Measurements from ENCODE around the gene ZNF280B. TPM values are rescaled to one million over a fixed set of nuclear protein-coding genes. Genes with fewer than 3 reads are reported as not detected.
A peak's percentile ranks its signal among the peaks of the same experiment; 100 is the strongest.
"Not testable (repeated sequence)": the region's sequence is repeated elsewhere in the genome, so short reads cannot be mapped to it uniquely, and the experiment has no call there.

Gene ZNF280B
- polyA plus RNA-seq, 2 donors = 0.05 TPM; not detected in 1

DNA sequence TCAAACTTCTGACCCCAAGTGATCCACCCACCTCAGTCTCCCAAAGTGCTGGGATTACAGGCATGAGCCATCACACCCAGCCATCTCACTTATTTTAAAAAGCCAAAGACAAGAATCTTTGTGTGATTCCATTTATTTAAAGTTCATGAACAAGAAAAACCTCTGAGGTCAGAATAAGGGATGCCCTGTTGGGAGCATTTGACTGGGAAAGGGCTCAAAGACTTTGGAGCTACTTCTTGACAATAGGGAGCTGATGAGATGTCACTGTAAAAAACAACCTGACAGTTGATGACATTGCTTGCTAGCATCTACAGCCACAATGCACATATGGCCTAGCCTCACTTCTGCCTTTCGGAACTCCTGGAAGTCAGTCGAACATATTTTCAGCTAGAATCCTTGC lies 5.1 kb upstream of the ZNF280B start:
- no peak overlapping the region for H3K4me3 ChIP-seq (ENCODE audit: low read depth in 1 of 2, low read length in 2 of 2)
- no peaks in the 10 kb centered on the region for H3K36me3 ChIP-seq (ENCODE audit: control insufficient read depth in 2 of 2, insufficient read depth in 2 of 2, low read length in 1 of 2)
- H3K4me1 ChIP-seq (ENCODE audit: control insufficient read depth in 2 of 2, insufficient read depth in 2 of 2, low read length in 1 of 2) = peaks cover 0 to 1% of the 10 kb centered on the region in 2 donors
- peaks cover 0 to 3% of the 10 kb centered on the region in 2 donors for H3K27me3 ChIP-seq (ENCODE audit: control insufficient read depth in 1 of 2, insufficient read depth in 2 of 2, low read length in 2 of 2)
- H3K27ac ChIP-seq (ENCODE audit: low read depth in 2 of 2, low read length in 1 of 2) = no peak overlapping the region
- WGBS, 2 donors = 89 to 91% methylated on average over 2 of the region's 2 CpGs
- peaks cover 0 to 5% of the 10 kb centered on the region in 2 donors for H3K9me3 ChIP-seq (ENCODE audit: control insufficient read depth in 2 of 2, insufficient read depth in 1 of 2, low read depth in 1 of 2, low read length in 1 of 2)

DNA sequence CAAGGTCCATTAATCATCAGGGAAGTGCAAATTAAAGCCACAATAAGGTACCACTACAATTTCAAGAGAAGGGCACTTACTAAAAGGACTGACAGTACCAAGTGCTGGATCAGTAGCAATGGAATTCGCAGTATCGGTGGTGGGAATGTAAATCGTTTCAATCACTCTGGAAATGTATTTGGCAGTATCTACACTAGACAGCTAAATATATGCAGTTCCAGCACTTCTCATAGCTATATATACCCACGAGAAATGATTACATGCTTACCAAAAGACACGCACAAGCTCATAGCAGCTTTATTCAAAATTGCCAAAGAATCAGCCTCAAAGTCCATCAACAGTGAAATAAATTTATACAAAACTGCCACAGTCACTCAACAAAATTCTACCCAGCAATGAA lies 4.4 kb upstream of the ZNF280B start:
- Histone ChIP-seq H3K27ac (ENCODE audit: low read depth in 2 of 2, low read length in 1 of 2) (no peak overlapping the region), H3K4me3 (ENCODE audit: low read depth in 1 of 2, low read length in 2 of 2) (no peak overlapping the region), H3K4me1 (ENCODE audit: control insufficient read depth in 2 of 2, insufficient read depth in 2 of 2, low read length in 1 of 2) (peaks cover 0 to 5% of the 10 kb centered on the region in 2 donors), H3K9me3 (ENCODE audit: control insufficient read depth in 2 of 2, insufficient read depth in 1 of 2, low read depth in 1 of 2, low read length in 1 of 2) (peaks cover 0 to 10% of the 10 kb centered on the region in 2 donors), H3K36me3 (ENCODE audit: control insufficient read depth in 2 of 2, insufficient read depth in 2 of 2, low read length in 1 of 2) (no peaks in the 10 kb centered on the region), H3K27me3 (ENCODE audit: control insufficient read depth in 1 of 2, insufficient read depth in 2 of 2, low read length in 2 of 2) (peaks cover 0 to 3% of the 10 kb centered on the region in 2 donors)
- 75 to 78% methylated on average over 5 of the region's 5 CpGs for WGBS, 2 donors

DNA sequence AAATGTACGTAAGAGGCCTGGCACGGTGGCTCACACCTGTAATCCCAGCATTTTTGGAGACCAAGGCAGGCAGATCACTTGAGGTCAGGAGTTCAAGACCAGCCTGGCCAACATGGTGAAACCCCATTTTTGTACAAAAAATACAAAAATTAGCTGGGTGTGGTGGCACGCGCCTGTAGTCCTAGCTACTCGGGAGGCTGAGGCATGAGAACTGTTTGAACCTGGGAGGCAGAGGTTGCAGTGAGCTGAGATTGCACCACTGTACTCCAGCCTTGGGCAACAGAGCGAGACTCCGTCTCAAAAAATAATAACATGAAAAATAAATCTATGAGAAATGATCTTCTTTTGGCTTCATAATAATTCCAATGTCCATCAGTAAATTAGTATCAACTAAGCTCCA lies 2.3 kb upstream of the ZNF280B start:
- WGBS, 2 donors = 94 to 96% methylated on average over 7 of the region's 7 CpGs
- H3K27me3 ChIP-seq (ENCODE audit: control insufficient read depth in 1 of 2, insufficient read depth in 2 of 2, low read length in 2 of 2); H3K36me3 ChIP-seq (ENCODE audit: control insufficient read depth in 2 of 2, insufficient read depth in 2 of 2, low read length in 1 of 2): not testable (repeated sequence)

DNA sequence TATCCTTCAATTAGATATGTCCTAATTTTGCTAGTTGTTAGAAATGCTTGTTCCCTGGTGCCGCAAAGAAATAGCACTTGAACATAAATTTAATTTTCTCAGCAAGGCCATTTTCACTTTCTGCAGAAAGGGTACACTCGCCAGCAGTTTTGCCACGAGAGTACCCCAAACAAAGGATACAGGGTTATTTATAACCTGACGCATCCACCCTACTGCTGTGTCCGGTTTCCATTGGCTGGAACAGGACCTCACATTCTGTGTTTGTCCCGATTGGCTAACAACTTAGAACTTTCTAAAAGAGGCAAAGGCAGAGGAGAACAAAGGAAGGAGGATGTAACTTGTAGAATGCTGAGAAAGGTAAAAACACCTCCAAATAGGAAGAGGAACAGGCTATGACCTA lies 1.4 kb upstream of the ZNF280B start:
- not testable (repeated sequence) for H3K9me3 ChIP-seq (ENCODE audit: control insufficient read depth in 2 of 2, insufficient read depth in 1 of 2, low read depth in 1 of 2, low read length in 1 of 2); H3K36me3 ChIP-seq (ENCODE audit: control insufficient read depth in 2 of 2, insufficient read depth in 2 of 2, low read length in 1 of 2); H3K27ac ChIP-seq (ENCODE audit: low read depth in 2 of 2, low read length in 1 of 2); H3K27me3 ChIP-seq (ENCODE audit: control insufficient read depth in 1 of 2, insufficient read depth in 2 of 2, low read length in 2 of 2); H3K4me1 ChIP-seq (ENCODE audit: control insufficient read depth in 2 of 2, insufficient read depth in 2 of 2, low read length in 1 of 2); H3K4me3 ChIP-seq (ENCODE audit: low read depth in 1 of 2, low read length in 2 of 2)
- WGBS, 2 donors = 94 to 96% methylated on average over 6 of the region's 6 CpGs

More for the DNA sequence above, 2.3 kb upstream of the ZNF280B start:
- H3K4me3 ChIP-seq (ENCODE audit: low read depth in 1 of 2, low read length in 2 of 2); H3K9me3 ChIP-seq (ENCODE audit: control insufficient read depth in 2 of 2, insufficient read depth in 1 of 2, low read depth in 1 of 2, low read length in 1 of 2); H3K27ac ChIP-seq (ENCODE audit: low read depth in 2 of 2, low read length in 1 of 2); H3K4me1 ChIP-seq (ENCODE audit: control insufficient read depth in 2 of 2, insufficient read depth in 2 of 2, low read length in 1 of 2): not testable (repeated sequence)

DNA sequence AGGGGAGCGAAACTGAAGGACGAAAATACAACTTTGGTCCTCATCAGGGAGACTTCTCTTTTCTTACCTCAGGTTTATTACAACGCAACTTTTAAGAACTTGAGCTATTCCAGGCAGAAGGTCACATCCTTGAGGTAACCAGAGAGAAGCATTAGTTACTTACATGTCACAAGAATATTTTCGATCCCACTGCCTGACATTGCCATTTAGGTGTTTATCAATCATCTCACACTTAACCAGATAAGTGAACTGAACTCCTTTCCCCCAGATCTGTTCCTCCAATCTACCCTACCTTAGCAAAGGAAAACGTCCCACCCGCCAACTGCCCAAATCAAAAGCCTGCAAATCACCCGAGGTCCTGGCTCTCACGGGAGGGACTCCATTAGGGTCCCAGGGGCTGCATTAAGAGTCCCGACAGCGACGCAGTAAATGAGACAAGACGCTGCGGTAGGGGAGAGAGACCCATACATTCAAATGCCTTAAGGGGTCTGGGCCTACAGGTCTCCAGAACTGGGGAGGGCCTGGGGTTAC lies 734 bp downstream of the ZNF280B start:
- H3K36me3 ChIP-seq (ENCODE audit: control insufficient read depth in 2 of 2, insufficient read depth in 2 of 2, low read length in 1 of 2) = no peaks in the 10 kb centered on the region
- H3K27me3 ChIP-seq (ENCODE audit: control insufficient read depth in 1 of 2, insufficient read depth in 2 of 2, low read length in 2 of 2) = no peaks in the 10 kb centered on the region
- H3K9me3 ChIP-seq (ENCODE audit: control insufficient read depth in 2 of 2, insufficient read depth in 1 of 2, low read depth in 1 of 2, low read length in 1 of 2) = peaks cover 0 to 10% of the 10 kb centered on the region in 2 donors
- 39 to 42% methylated on average over 13 of the region's 13 CpGs for WGBS, 2 donors
- H3K4me3 ChIP-seq (ENCODE audit: low read depth in 1 of 2, low read length in 2 of 2) = peak overlapping the region; percentile 34 to 44
- no peak overlapping the region for H3K27ac ChIP-seq (ENCODE audit: low read depth in 2 of 2, low read length in 1 of 2)
- peaks cover 0 to 5% of the 10 kb centered on the region in 2 donors for H3K4me1 ChIP-seq (ENCODE audit: control insufficient read depth in 2 of 2, insufficient read depth in 2 of 2, low read length in 1 of 2)

DNA sequence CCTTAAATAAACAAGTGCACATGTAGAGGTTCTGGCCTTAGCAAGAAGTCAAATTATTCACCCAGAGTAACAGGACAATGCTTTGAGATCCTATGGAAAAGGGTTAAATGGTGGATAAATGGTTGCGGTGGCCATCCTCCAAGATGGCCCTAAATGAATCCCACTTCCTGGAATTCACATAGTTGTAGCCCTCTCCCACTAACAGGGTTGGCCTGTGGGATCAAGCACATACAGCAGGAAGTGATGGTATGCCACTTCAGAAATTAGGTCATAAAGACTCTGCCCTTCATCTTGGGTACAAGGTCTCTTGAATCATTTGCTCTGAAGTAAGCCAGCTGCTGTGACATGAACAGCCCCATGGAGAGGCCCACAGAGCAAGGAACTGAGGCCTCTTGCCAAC lies 1.8 kb downstream of the ZNF280B start:
- H3K27ac ChIP-seq (ENCODE audit: low read depth in 2 of 2, low read length in 1 of 2) = no peak overlapping the region
- no peaks in the 10 kb centered on the region for H3K27me3 ChIP-seq (ENCODE audit: control insufficient read depth in 1 of 2, insufficient read depth in 2 of 2, low read length in 2 of 2)
- H3K36me3 ChIP-seq (ENCODE audit: control insufficient read depth in 2 of 2, insufficient read depth in 2 of 2, low read length in 1 of 2) = no peaks in the 10 kb centered on the region
- H3K4me1 ChIP-seq (ENCODE audit: control insufficient read depth in 2 of 2, insufficient read depth in 2 of 2, low read length in 1 of 2) = peaks cover 0 to 5% of the 10 kb centered on the region in 2 donors
- peaks cover 0 to 10% of the 10 kb centered on the region in 2 donors for H3K9me3 ChIP-seq (ENCODE audit: control insufficient read depth in 2 of 2, insufficient read depth in 1 of 2, low read depth in 1 of 2, low read length in 1 of 2)
- 92 to 98% methylated on average over 1 of the region's 1 CpG for WGBS, 2 donors
- no peak overlapping the region for H3K4me3 ChIP-seq (ENCODE audit: low read depth in 1 of 2, low read length in 2 of 2)

DNA sequence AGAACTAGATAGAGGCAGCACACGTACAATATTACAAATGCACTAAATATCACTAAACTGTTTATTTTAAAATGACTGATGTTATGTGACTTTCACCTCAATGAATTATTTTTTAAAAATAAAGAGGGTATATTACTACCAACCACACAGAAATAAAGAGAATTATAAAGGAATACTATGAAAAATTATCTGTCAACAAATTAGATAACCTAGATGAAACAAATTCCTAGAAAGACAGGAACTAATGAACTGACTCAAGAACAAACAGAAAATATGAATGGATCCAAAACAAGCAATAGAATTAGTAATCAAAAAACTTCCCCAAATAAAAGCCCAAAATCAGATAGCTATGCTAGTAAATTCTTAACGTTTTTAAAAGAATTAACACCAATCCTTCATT lies 10.3 kb downstream of the ZNF280B start:
- no peak overlapping the region for H3K4me3 ChIP-seq (ENCODE audit: low read depth in 1 of 2, low read length in 2 of 2)
- H3K36me3 ChIP-seq (ENCODE audit: control insufficient read depth in 2 of 2, insufficient read depth in 2 of 2, low read length in 1 of 2) = no peaks in the 10 kb centered on the region
- 69 to 73% methylated on average over 2 of the region's 2 CpGs for WGBS, 2 donors
- H3K27me3 ChIP-seq (ENCODE audit: control insufficient read depth in 1 of 2, insufficient read depth in 2 of 2, low read length in 2 of 2) = no peaks in the 10 kb centered on the region
- H3K27ac ChIP-seq (ENCODE audit: low read depth in 2 of 2, low read length in 1 of 2) = no peak overlapping the region
- H3K9me3 ChIP-seq (ENCODE audit: control insufficient read depth in 2 of 2, insufficient read depth in 1 of 2, low read depth in 1 of 2, low read length in 1 of 2) = no peaks in the 10 kb centered on the region
- no peaks in the 10 kb centered on the region for H3K4me1 ChIP-seq (ENCODE audit: control insufficient read depth in 2 of 2, insufficient read depth in 2 of 2, low read length in 1 of 2)

DNA sequence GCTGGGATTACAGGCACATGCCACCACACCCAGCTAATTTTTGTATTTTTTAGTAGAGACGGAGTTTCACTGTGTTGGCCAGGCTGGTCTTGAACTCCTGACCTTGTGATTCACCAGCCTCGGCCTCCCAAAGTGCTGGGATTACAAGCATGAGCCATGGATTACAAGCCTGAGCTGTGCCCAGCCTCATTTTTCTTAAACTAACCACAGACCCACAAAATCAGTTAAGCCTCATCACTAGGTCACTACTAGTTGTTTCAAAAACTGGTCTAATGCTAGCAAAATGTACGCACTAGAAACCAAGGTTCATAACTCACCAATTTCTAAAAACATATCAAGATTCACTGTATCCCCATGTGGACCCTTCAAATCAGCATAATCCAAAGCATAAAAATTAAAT lies 17.0 kb downstream of the ZNF280B start:
- 92% methylated on average over 3 of the region's 3 CpGs for WGBS, 2 donors
- H3K4me3 ChIP-seq (ENCODE audit: low read depth in 1 of 2, low read length in 2 of 2); H3K4me1 ChIP-seq (ENCODE audit: control insufficient read depth in 2 of 2, insufficient read depth in 2 of 2, low read length in 1 of 2); H3K9me3 ChIP-seq (ENCODE audit: control insufficient read depth in 2 of 2, insufficient read depth in 1 of 2, low read depth in 1 of 2, low read length in 1 of 2); H3K27ac ChIP-seq (ENCODE audit: low read depth in 2 of 2, low read length in 1 of 2); H3K27me3 ChIP-seq (ENCODE audit: control insufficient read depth in 1 of 2, insufficient read depth in 2 of 2, low read length in 2 of 2); H3K36me3 ChIP-seq (ENCODE audit: control insufficient read depth in 2 of 2, insufficient read depth in 2 of 2, low read length in 1 of 2): not testable (repeated sequence)

DNA sequence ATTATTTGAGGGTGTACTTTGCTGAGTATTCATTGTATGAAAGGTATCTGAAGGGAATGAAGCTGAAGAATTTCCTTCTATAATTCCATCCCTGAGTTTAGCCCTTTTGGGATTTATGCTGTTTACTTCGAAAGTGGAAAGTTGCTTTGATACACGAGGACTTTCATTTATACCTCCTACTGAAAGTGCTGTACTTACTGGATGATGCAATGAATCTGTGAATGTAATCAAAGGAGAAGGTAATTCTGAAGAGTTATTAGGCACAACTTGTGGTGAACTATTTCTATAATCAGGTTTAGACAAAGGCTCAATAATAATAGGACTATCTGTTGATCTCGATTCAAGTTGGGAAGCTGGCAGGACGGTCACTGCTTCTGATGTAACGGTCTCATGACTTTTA lies 19.8 kb downstream of the ZNF280B start:
- no peak overlapping the region for H3K27ac ChIP-seq (ENCODE audit: low read depth in 2 of 2, low read length in 1 of 2)
- no peaks in the 10 kb centered on the region for H3K27me3 ChIP-seq (ENCODE audit: control insufficient read depth in 1 of 2, insufficient read depth in 2 of 2, low read length in 2 of 2)
- no peaks in the 10 kb centered on the region for H3K4me1 ChIP-seq (ENCODE audit: control insufficient read depth in 2 of 2, insufficient read depth in 2 of 2, low read length in 1 of 2)
- no peak overlapping the region for H3K4me3 ChIP-seq (ENCODE audit: low read depth in 1 of 2, low read length in 2 of 2)
- 90 to 92% methylated on average over 5 of the region's 5 CpGs for WGBS, 2 donors
- no peaks in the 10 kb centered on the region for H3K9me3 ChIP-seq (ENCODE audit: control insufficient read depth in 2 of 2, insufficient read depth in 1 of 2, low read depth in 1 of 2, low read length in 1 of 2)
- H3K36me3 ChIP-seq (ENCODE audit: control insufficient read depth in 2 of 2, insufficient read depth in 2 of 2, low read length in 1 of 2) = no peaks in the 10 kb centered on the region

DNA sequence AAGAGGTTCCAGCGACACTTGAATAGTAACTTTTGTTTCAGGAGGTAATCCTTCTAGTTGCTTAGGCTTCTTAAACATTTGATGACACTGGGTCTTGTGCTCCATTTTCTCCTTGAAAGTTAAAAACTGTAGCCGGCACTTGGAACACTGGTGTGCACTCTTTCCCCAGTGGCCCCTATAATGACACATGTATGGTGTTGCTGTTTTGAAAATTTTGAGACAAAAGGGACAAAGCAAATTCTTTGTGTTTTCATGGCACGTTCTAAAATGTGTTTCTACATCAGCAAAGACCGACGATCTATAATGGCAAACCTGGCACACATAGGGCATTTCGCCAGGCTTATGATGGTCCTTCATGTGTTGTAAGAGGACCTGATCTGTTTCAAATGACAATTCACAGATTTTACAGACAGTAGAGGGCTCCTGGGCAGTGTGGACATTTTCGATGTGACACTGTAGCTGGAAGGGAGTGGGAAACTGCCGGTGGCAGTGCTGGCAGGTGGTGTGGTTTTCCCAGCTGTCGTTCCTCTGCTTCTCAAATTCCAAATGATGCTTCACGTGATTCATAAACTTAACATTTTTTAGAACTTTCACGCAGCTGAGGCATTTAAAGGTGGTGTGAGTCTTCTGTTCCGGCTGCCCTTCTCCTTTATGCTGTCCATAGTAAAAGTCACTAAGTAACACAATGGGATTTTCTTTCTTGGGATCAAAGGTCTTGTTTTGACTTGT lies 20.5 kb downstream of the ZNF280B start:
- no peaks in the 10 kb centered on the region for H3K27me3 ChIP-seq (ENCODE audit: control insufficient read depth in 1 of 2, insufficient read depth in 2 of 2, low read length in 2 of 2)
- no peak overlapping the region for H3K27ac ChIP-seq (ENCODE audit: low read depth in 2 of 2, low read length in 1 of 2)
- no peaks in the 10 kb centered on the region for H3K4me1 ChIP-seq (ENCODE audit: control insufficient read depth in 2 of 2, insufficient read depth in 2 of 2, low read length in 1 of 2)
- H3K36me3 ChIP-seq (ENCODE audit: control insufficient read depth in 2 of 2, insufficient read depth in 2 of 2, low read length in 1 of 2) = no peaks in the 10 kb centered on the region
- H3K4me3 ChIP-seq (ENCODE audit: low read depth in 1 of 2, low read length in 2 of 2) = no peak overlapping the region
- no peaks in the 10 kb centered on the region for H3K9me3 ChIP-seq (ENCODE audit: control insufficient read depth in 2 of 2, insufficient read depth in 1 of 2, low read depth in 1 of 2, low read length in 1 of 2)
- 90 to 91% methylated on average over 12 of the region's 12 CpGs for WGBS, 2 donors

All from esophagus (tissue), 2 donors.